ENCODE data around the gene ZCCHC24. TPM values are rescaled to one million over a fixed set of nuclear protein-coding genes. Genes with fewer than 3 reads are reported as not detected.

Gene ZCCHC24
- total RNA-seq, 1 experiment from 2014 or later, result 3.8 TPM

DNA sequence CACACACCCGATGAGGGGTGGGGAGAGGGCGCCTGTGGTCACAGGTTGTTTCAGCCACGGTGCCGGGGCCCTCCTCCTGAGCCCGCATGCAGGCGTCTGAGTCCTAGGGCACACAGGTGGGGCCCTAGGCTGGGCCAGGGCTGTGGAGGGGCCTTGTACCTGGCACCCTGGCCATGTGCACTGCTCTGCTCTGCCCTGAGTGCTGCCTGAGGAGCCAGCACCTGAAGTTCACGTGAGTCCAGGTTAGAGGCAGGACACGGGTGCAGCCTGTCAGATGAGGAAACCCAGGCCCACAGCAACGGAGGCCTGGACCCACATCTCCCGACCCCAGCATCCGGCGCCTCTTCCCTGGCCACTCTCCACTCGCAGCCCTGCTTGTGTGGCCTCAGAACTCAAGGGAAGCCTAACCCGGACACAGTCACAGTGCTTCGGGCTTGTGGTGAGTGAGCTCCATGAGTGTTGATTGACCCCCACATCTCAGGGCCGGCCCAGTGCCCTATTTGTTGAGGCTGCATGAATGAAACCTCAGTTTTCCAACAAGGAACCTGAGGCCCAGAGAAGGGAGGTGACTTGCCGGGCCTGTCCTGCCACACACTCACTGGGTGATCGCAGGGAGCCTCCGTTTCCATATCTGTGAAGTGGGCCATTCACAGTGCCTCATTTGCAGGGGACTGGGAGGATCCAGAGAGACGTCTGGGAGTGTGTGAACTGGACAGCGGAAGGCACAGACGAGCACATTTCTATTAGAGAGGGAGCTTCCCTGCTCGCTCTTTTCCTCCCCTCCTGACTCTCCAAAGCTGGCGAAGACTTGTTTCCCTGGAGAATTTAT lies 58.6 kb downstream of the ZCCHC24 start:
- peak; percentile 29 for DNase-seq
- no peak for TF ChIP-seq CTCF (conservative IDR thresholded peaks at IDR 0.05)
- H4K8ac ChIP-seq (replicated peaks; ENCODE audit: insufficient read length, low read depth, low read length), result no peak overlapping the region
- H3T11ph ChIP-seq (ENCODE audit: low read length), result no peak overlapping the region
- H3K23me2 ChIP-seq (ENCODE audit: insufficient read length, low read depth, low read length, poor library complexity, severe bottlenecking), result no peaks in the 10 kb centered on the region
- no peaks in the 10 kb centered on the region for H3K79me2 ChIP-seq (ENCODE audit: insufficient read depth, low read length)
- no peaks in the 10 kb centered on the region for H3K9me3 ChIP-seq (ENCODE audit: control insufficient read depth, low read depth, low read length)
- no peak overlapping the region for H3K27ac ChIP-seq (ENCODE audit: insufficient read length, low read depth, low read length)
- Mint-ChIP-seq H3K27ac (no peak overlapping the region), H3K9me3 (no peaks in the 10 kb centered on the region), H3K4me3 (no peak overlapping the region), H3K36me3 (ENCODE audit: insufficient read depth in 1 of 3, low read depth in 3 of 3) (no peaks in the 10 kb centered on the region; a peak in 2 of 7 replicates), H3K4me1 (peaks cover 4 to 6% of the 10 kb centered on the region in 2 experiments), H3K27me3 (ENCODE audit: low read depth) (no peaks in the 10 kb centered on the region)
- no peak overlapping the region for H2BK15ac ChIP-seq (ENCODE audit: low read depth, low read length)
- H2BK20ac ChIP-seq (ENCODE audit: low read depth, low read length, poor library complexity, severe bottlenecking), result no peak overlapping the region
- no peaks in the 10 kb centered on the region for H4K20me1 ChIP-seq (ENCODE audit: control insufficient read depth, insufficient read depth, insufficient read length)
- H2BK12ac ChIP-seq (ENCODE audit: insufficient read length, low read depth, low read length), result no peak overlapping the region
- H2AK5ac ChIP-seq (ENCODE audit: insufficient read length, low read length), result no peak overlapping the region
- H4K91ac ChIP-seq (ENCODE audit: insufficient read length, low read depth, low read length), result no peak overlapping the region
- no peaks in the 10 kb centered on the region for H3K4me1 ChIP-seq (ENCODE audit: insufficient read depth, low read length)
- H3K4ac ChIP-seq (ENCODE audit: low read depth, low read length), result no peak overlapping the region
- H2BK120ac ChIP-seq (ENCODE audit: low read depth, low read length, poor library complexity, severe bottlenecking), result no peak overlapping the region
- no peak overlapping the region for H3K56ac ChIP-seq (ENCODE audit: insufficient read length, low read depth, low read length)
- H3K4me2 ChIP-seq (ENCODE audit: insufficient read depth, insufficient read length, low read length), result no peak overlapping the region
- no peak overlapping the region for H3K18ac ChIP-seq (ENCODE audit: insufficient read length, low read depth, low read length)
- no peaks in the 10 kb centered on the region for H3K27me3 ChIP-seq (ENCODE audit: insufficient read depth, low read length)
- no peak overlapping the region for H3K9ac ChIP-seq (ENCODE audit: extremely low read depth, insufficient read length, low read length)
- WGBS (ENCODE audit: extremely low coverage, insufficient read length, low lambda C conversion rate), result no CpG with 5 or more reads among the region's 24 CpGs
- H2AFZ ChIP-seq (ENCODE audit: low read length), result no peak overlapping the region
- no peak overlapping the region; the same call in 1 of the 2 replicates for H3K14ac ChIP-seq (ENCODE audit: insufficient read depth, low read length)
- H3K23ac ChIP-seq (ENCODE audit: insufficient read length, low read depth, low read length), result no peak overlapping the region
- no peak overlapping the region for H4K5ac ChIP-seq (ENCODE audit: insufficient read length, low read depth, low read length)
- H2BK5ac ChIP-seq (ENCODE audit: insufficient read length, low read length), result no peak overlapping the region
- H3K79me1 ChIP-seq (ENCODE audit: insufficient read depth, low read depth, low read length, poor library complexity, severe bottlenecking), result no peaks in the 10 kb centered on the region
